Measurements from ENCODE around the gene ARHGEF3. TPM values are rescaled to one million over a fixed set of nuclear protein-coding genes. Genes with fewer than 3 reads are reported as not detected.

The ARHGEF3 gene
- polyA plus RNA-seq, 3 donors: 71.4 to 81.2 (median 77.9) TPM

DNA sequence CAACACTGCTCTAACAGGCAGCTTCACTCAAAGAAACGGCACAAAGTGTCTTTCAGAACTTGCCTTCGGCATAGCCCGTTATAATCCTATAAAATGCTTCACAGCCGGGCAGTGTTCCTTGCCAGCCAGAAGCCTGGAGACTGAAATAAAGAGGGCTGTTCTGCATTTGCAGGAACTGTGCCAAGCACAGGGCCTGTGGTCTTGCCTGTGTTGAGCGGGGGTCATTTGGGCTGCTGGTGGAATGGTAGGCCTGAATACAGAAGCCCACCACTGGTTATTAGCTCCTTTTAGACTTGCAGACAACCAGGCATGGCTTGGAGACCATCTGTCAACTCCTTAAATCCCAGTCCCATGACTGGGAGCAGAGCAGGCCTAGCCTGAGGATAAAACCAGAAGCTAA lies 4.7 kb upstream of the ARHGEF3 start:
- DNase-seq (ENCODE audit: extremely low read depth in 1 of 11, low read depth in 9 of 11, low spot score in 4 of 11): no peak

DNA sequence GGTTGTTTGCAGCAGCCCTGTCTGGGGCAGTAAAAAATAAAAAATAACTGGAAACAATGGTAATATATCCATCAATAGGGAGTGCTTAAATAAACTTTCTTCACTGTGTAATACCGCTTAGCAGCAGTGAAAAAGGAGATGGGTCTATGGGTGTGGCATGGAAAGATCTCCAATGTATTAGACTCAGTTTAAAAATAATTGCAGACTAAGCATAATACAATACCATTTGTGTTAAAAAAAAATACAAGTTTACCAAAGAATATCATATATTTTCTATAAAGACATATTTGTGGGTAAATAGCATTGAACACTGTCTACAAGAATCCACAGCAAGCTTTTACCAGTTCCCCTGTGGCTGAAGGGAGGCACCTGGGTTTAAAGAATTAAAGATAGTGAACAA lies 1.0 kb upstream of the ARHGEF3 start:
- DNase-seq (ENCODE audit: extremely low read depth in 1 of 11, low read depth in 9 of 11, low spot score in 4 of 11): no peak

DNA sequence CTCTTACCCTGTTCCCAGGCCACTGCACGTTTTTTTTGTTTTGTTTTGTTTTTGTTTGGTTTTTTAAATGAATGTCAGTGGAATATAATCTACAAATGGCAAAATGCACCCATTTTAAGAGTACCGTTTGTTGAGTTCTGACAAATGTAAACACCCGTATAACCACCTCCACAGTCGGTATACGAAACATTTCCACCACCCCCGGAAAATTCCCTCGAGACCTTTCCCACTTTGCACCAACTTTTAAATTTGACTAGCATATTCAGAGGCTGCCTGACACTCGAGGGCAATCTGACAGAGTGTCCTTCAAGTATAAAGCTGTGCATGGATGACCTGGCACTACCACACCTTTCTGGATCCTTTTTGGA lies 613 bp upstream of the ARHGEF3 start:
- no peak for DNase-seq (ENCODE audit: extremely low read depth in 1 of 11, low read depth in 9 of 11, low spot score in 4 of 11)

DNA sequence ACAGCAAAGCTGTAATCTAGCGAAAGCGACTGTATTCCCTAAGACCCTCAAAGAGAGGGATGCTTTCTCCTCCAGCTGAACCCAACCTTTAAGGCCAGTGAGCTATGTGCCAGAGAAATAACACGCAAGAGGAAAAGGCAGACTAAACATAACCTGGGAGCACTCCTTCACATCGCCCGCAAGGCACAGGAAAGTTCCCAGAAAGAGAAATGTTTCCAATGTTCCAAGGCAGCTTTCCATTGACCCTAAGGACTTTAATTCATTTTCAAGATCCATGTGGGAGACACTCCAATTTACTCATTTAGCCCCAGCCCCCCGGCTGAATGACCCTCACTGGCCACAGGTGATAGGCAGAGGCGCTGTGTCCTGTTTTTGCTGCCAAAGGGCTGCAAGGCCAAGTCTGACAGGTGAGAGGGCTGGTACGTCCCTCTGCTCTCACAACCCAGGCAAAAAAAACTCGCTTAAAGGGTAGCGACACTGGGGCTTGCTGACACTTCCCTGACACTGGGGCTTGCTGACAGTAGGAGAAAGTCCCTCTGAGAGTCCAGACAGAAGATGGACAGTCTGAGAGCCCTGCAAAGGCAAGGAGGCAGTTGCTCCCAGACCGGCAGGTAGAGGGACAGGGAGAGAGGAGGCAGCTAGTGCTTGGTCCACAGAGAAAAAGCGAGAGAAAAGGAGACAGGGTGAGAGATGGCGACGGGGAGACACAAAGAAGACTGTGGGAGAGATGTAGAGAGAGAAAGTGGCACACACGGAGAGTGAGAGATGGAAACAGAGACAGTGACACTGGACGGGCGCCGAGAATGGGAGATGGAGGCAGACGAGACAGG lies 702 bp downstream of the ARHGEF3 start:
- DNase-seq (ENCODE audit: extremely low read depth in 1 of 11, low read depth in 9 of 11, low spot score in 4 of 11): no peak

DNA sequence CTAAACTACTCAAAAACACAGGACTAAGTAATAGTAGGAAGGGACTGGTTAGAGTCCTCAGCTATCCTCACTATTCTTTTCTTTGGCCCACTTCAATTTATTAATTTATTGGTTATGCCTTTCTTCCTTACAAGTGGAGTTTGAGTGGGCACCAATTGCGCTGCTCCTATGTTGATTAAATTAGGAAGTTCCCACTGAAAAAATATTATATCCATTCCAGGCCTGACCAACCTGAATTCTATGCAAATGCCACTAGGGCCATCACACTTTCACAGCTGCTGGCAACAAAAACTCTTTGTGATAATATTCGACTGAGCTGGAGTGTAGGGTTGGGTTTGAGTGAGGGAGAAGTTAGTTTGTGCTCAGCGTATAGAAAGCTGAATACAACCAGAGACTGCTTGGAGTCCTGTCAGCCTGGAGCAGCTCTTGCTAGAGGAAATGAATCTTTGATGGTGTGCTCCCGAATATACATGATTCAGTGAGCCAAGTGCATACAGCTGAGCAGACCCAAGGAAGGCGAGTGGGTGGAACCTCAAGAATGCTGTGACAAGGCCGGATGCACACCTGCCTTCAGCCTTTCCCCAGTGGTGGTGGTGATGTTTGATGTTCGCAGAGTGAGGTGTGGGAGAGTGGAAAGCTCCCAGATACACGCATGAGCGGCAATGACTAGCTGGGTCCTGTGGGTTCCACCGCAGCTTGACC lies 1.5 kb downstream of the ARHGEF3 start:
- no peak for DNase-seq (ENCODE audit: extremely low read depth in 1 of 11, low read depth in 9 of 11, low spot score in 4 of 11)

DNA sequence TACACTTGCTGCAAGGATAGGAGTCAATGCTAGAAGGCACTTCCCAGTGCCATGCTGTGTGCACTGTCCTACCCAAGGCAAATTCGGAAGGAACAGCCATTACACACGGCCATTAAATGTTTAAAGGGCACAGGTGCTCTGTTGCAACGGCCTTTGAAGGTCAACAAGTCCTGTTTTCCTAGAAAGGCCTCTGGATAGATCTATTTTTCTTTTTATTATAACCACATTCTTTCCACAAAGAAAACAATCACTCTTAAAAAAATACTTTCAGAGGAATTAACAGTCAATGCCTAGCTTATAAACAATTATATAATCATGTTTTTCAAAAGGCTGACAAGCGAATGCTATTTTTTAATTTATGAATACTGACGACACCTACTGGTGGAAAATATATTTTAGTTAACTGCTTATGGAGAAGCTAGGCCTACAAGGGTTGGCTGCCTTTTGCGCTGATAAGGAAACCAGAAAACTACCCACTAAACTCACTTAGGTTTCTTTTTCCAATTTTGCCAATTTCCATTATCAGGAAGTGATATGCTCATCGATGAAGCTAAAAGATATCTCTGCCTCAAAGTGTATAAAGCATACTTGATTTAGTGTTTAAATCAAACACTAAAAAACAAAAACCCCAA lies 2.4 kb downstream of the ARHGEF3 start:
- peak in 5 of 11 donors; percentile 53 to 83 (median 70) for DNase-seq (ENCODE audit: extremely low read depth in 1 of 11, low read depth in 9 of 11, low spot score in 4 of 11)

DNA sequence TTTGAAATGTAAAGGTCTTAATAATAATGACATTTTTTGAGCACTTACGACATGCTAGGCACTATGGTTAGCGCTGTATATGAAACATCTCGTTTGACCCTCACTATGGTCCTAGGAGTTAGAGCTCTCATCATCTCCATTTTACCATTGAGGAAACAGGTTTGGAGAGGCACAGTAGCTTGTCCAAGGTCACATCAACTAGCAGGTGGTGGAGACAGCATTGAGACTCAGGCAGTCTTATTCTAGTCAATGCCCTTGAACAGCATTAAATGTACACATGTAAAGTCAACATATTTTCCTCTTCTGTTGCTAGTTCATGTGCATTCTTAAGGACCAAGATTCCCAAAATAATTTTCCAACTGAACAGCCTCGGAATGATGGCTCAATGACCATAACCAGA lies 4.8 kb downstream of the ARHGEF3 start:
- DNase-seq (ENCODE audit: extremely low read depth in 1 of 11, low read depth in 9 of 11, low spot score in 4 of 11): no peak

DNA sequence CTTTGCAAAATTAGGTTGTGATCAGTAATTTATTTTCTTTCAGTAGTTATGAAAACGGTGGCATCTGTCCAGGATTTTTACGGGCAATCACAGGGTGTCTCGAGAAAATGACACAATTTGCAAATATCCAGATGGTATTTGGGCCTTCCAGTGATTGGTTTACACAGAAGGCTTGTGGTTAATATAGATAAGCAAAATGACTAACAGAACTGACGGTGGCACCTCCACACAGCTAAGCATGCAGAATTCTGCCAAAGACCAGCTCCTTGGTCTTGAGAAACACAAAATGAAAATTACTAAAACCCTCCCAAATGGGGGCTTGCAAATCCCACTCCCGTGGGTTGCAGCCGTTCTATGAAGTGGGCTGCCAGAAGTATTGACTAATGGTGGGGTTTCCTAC lies 5.5 kb downstream of the ARHGEF3 start:
- DNase-seq (ENCODE audit: extremely low read depth in 1 of 11, low read depth in 9 of 11, low spot score in 4 of 11): no peak

DNA sequence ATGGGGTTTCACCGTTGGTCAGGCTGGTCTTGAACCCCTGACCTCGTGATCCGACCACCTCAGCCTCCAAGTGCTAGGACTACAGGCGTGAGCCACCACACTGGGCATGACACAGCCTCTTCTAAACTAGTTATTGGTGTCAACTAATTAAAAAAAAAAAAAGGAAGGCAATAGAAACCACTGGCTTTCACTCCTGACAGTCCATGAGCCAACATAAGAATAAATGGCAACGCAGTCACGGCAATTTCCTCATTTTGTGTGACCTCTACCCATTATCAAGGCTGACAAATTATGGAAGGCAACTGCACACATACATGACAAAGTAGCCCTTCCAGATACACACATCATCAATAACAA lies 5.9 kb downstream of the ARHGEF3 start:
- no peak for DNase-seq (ENCODE audit: extremely low read depth in 1 of 11, low read depth in 9 of 11, low spot score in 4 of 11)

DNA sequence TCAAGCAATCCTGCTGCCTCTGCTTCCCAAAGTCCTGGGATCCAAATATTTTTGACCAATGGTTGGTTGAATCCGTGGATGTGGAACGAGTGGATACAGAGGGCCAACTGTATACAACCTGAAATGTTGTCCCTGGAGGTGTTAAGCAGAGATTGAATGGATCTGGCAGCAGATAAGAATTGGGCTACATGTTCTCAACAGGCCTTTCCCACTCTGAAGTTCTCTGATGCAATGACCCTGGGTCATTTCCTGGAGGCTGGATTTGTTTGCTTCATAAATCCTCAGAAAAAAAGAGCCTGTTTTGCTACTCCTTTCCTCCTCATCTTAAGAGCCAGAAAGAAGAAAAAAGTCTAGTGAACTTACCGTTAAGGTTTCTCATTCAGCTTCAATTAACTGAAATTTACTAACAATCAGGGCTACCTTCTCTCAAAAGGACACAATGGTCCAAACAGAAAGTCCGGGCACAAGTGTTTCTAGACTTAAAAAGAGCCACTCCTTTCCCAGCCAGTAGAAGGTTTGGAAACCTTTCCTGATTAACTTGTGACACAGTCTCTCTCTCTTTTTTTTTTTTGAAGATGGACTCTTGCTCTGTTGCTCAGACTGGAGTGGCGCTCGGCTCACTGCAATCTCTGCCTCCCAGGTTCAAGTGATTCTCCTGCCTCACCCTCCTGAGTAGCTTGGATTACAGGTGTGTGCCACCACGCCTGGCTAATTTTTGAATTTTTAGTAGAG lies 6.5 kb downstream of the ARHGEF3 start:
- no peak for DNase-seq (ENCODE audit: extremely low read depth in 1 of 11, low read depth in 9 of 11, low spot score in 4 of 11)

DNA sequence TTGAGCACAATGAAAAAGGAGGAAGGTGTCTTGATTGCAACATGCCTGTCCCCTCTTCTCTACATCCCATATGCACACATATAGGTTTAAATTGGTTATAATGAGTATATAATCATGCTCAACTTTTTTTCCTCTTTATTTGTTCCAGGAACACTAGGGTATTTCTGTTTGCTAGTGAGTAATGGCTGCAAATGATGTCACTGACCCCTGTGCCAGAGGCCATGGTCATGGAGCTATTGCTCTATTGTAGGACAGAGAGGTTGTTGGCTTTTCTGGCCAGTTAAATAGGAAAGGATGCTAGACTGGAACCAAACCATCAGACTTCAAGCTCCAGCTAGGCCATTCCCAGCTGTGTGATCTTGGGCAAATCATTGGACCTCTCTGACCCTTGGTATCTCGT lies 9.6 kb downstream of the ARHGEF3 start:
- DNase-seq (ENCODE audit: extremely low read depth in 1 of 11, low read depth in 9 of 11, low spot score in 4 of 11): no peak

DNA sequence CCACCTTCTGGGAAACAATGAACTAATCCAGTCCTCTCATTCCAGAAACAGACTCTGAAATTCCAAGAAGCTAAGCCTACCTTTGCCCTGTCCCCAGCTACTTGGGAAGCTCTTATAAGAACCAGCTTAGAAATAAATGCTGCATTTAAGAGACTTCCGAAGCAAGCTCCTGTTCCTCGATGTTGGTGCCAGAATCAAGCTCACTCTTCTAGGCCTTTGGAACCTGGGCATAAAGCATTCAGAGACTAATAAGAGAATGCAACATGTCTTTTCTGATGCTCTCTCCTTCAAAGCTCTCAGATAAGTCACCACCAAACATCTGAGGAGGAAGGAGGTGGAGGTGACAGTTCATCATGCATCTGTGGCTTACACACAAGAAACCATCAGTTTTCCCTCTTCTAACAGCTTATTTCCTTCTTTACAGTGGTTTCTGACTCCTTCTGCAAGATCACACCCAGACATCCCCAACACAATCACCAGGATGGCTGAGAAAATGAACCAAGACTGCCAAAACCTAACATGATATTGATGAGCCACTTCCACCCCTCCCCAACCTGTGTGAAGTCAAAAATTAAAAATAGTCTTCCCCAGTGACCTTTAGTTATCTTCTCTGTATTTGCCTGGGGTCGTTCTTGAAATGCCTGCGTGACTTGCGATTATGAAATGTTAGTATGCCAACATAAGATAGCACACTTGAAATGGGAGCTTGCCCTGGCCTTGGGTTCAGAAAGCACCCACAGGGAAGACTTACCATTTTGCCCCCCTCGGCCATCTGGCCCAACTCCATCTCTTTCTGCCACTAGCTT lies 11.5 kb downstream of the ARHGEF3 start:
- no peak for DNase-seq (ENCODE audit: extremely low read depth in 1 of 11, low read depth in 9 of 11, low spot score in 4 of 11)

DNA sequence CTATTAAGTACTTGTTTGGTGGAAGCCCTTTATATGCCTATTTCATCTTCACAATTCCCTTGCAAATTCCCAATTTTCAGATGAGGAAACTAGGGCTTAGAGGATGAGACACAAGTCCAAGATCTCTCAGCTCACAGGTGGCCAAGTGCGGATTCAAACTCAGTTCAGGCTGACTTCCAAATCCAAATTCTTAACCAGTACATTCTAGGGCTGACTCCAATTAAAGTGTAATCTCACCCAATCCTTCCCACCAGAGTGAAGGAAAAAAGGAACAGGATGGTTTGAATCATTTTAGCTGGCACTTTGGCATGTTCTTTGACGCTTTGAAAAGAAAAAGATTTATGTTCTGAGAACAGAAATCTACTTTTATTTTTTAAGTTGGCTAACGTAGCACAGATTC lies 12.7 kb downstream of the ARHGEF3 start:
- DNase-seq (ENCODE audit: extremely low read depth in 1 of 11, low read depth in 9 of 11, low spot score in 4 of 11): no peak

DNA sequence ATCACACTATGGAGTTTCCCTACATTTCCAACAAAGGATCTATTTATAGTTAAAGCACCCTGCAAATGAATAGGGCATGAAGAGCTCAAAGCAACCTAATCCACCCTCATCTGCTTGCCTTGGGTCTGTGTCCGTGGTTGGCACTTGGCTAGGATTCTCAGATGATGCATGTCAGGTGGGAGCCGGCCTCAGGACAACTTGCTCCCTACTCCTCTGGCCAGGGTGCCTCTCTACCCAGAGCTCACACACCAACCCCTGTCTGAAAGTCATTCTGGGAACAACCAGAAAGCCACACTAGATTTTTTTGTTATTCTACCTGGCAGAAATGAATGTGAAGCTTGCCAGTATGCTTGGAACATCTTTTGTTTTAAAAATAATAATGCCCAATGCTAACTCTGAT lies 13.2 kb downstream of the ARHGEF3 start:
- no peak for DNase-seq (ENCODE audit: extremely low read depth in 1 of 11, low read depth in 9 of 11, low spot score in 4 of 11)

DNA sequence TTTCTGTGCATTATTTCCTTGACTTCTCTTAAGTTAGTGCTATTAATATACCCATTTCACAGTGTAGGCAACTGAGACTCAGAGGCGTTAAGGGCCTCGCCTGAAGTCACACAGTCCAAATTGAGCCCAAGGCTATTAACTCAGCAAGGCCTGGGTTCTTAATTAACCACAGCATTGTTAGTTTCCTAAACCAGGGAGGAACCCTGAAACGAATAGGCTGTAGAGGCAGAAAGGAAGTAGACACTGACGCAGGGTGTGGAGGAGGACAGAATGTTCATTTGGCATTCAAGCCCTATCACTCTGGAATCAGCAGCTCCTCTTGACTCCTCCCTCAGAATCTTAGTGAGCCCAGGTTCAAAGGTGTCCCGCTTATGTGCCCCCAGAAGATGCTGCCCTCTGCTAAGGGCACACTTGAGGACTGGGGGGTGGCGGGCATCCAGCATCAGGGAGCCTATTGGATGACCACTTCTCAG lies 13.9 kb downstream of the ARHGEF3 start:
- no peak for DNase-seq (ENCODE audit: extremely low read depth in 1 of 11, low read depth in 9 of 11, low spot score in 4 of 11)

DNA sequence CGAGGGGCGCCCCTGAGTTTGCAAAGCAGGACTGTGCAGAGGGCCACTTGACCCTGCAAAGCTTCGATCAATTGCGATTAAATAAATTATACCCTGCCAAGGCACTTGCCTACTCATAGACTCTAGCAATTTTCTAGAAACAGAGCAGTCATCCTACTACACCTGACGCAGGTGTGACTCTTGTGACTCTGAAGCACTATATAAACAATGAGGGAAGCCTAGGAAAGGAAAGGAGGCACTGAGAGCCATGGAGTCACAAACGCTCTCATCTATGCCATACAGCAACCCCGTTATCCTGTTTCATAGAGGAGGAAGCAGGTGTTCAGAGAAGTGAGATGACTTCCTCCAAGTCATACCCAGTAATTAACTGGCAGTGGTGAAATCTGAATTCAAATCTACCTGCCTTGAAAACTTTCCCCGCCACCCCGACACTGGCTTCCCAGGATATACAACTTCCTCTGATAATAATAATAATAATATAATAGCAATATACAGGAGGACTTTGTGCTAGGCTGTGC lies 14.4 kb downstream of the ARHGEF3 start:
- no peak for DNase-seq (ENCODE audit: extremely low read depth in 1 of 11, low read depth in 9 of 11, low spot score in 4 of 11)

DNA sequence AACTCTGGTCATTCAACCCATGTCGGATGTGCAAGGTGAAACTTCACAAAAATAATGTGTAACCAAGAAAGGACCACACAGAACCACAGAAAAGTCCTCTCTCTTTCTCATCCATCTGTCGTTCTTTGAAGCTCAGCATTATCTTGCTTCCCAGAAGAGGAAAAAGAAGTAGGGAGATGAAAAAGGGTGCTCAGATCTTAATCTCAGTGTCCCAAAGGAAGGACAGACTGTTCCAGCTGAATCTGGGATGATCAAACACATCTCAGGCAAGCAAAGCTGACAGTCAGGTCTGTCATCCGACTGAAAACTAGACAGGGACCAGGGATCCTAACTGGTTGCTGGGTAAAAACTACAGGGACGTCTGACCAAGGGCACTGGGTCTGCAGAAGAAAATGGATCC lies 16.2 kb downstream of the ARHGEF3 start:
- DNase-seq (ENCODE audit: extremely low read depth in 1 of 11, low read depth in 9 of 11, low spot score in 4 of 11): no peak

DNA sequence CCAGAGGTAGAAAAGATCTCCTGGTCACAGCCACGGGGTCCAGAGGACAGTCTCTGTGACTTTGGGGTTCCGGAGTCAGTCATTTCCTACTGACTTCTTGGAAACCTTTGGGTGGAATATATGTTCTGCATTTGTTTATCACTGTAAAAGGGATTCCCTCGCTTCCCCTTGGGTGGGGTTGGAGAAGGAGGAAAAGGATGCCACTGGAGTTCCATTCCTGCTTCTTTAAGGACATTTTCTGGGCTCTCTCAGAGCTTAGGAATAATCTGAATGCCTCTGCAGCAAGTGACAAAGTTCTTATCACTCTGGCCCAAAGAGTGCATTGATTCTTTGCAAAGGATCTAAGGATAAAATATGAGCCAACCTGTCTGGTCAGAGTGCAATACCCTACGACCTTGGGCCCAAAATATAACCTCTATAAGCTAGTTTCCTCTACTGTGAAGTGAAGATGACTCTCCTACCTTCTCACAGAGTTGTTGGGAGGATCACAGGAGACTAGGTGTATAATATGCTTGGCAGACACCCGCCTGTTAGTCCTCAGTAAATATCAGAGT lies 17.2 kb downstream of the ARHGEF3 start:
- DNase-seq (ENCODE audit: extremely low read depth in 1 of 11, low read depth in 9 of 11, low spot score in 4 of 11): no peak

Data from renal cortex interstitium (tissue), 11 donors.